Astrocyte of the spinal cord (primary cell): Measurements from ENCODE around the gene DTX3.
"Not testable (repeated sequence)": the region's sequence is repeated elsewhere in the genome, so short reads cannot be mapped to it uniquely, and the experiment has no call there.

Source experiments
- DNase-seq: peaks from one replicate; pipeline ENCODE4 v3.0.0; 2011; ENCODE audit warnings: low read depth, low spot score
- H3K4me3 ChIP-seq: 2 replicates; pipeline ENCODE4 v1.5.1; 2011; ENCODE audit warnings: low read depth, mild to moderate bottlenecking, low read length, moderate library complexity
- CTCF ChIP-seq: IDR thresholded peaks from 2 replicates; pipeline ENCODE4 v1.5.1; 2012; ENCODE audit warnings: low read depth, mild to moderate bottlenecking, low read length, inconsistent platforms
- in situ Hi-C: cut with HindIII; loops from 2 replicates; pipeline ENCODE4 v1.10.0; 2017; ENCODE audit warnings: low sequenced_read_pairs

DTX3 gene

GRCh38 chr12:57568838-57569237, 35.8 kb upstream of the DTX3 start:
- in situ Hi-C loops, result no loop called here
- DNase-seq, result no peak
- no peak for TF ChIP-seq CTCF

GRCh38 chr12:57569858-57570257, 34.8 kb upstream of the DTX3 start:
- no peak for DNase-seq
- in situ Hi-C loops, result no loop called here
- no peak for TF ChIP-seq CTCF
- no peak overlapping the region for H3K4me3 ChIP-seq

More at GRCh38 chr12:57568838-57569237, 35.8 kb upstream of the DTX3 start:
- H3K4me3 ChIP-seq, result no peak overlapping the region

GRCh38 chr12:57570438-57570837, 34.2 kb upstream of the DTX3 start:
- H3K4me3 ChIP-seq, DNase-seq, in situ Hi-C loops: not testable (repeated sequence)

GRCh38 chr12:57571926-57572762, 32.5 kb upstream of the DTX3 start:
- in situ Hi-C loops, result no loop called here

DNA sequence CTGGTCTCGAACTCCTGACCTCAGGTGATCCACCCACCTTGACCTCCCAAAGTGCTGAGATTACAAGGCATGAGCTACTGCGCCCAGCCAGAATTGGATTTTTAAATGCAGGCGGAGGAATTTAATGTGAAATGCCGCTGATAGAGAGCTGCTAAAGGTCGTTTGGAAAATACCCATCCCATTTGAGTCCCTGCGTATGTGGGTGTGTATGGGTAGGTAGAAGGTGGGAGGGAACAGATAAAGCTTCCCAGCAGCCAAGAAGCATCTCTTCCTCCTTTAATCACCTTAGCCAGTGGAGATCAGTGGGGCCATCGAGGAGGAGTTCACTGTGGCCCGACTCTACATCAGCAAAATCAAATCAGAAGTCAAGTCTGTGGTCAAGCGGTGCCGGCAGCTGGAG, 29.8 kb upstream of the DTX3 start:
- in situ Hi-C loops, result no loop called here
- no peak for DNase-seq
- H3K4me3 ChIP-seq, result no peak overlapping the region
- TF ChIP-seq CTCF, result no peak

More at GRCh38 chr12:57571926-57572762, 32.5 kb upstream of the DTX3 start:
- no peak for DNase-seq
- no peak for TF ChIP-seq CTCF
- H3K4me3 ChIP-seq, result no peak overlapping the region

- no peak for TF ChIP-seq CTCF
- H3K4me3 ChIP-seq, result no peak overlapping the region
- in situ Hi-C loops, result no loop called here
- DNase-seq, result no peak
Measured at GRCh38 chr12:57575771-57576612, 28.6 kb upstream of the DTX3 start.
